ENCODE measurements around the gene DDIT4.

DNA sequence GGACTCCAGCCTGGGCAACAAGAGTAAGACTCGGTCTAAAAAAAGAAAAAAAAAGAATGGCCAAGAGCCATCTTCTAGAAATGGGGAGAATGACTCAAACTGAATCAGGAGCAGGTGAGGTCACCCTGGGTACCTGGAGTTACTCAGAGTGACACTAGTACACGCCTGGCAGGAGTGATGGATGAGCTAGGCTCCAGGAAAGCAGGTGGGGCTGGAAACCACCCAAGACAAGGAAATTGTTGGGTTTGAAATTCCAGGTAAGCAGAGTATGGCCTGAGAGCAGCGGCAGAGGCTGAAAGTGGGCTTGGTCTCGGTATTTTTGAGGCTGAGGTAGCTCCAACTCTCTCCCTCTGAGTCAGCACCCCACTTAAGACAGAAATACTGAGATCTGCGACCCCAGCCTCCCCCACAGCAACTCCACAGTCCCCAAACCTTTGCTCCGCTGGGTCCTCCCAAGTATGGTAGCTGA lies 18.5 kb downstream of the DDIT4 start:
- TF ChIP-seq, protein P1, sequence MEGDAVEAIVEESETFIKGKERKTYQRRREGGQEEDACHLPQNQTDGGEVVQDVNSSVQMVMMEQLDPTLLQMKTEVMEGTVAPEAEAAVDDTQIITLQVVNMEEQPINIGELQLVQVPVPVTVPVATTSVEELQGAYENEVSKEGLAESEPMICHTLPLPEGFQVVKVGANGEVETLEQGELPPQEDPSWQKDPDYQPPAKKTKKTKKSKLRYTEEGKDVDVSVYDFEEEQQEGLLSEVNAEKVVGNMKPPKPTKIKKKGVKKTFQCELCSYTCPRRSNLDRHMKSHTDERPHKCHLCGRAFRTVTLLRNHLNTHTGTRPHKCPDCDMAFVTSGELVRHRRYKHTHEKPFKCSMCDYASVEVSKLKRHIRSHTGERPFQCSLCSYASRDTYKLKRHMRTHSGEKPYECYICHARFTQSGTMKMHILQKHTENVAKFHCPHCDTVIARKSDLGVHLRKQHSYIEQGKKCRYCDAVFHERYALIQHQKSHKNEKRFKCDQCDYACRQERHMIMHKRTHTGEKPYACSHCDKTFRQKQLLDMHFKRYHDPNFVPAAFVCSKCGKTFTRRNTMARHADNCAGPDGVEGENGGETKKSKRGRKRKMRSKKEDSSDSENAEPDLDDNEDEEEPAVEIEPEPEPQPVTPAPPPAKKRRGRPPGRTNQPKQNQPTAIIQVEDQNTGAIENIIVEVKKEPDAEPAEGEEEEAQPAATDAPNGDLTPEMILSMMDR (conservative IDR thresholded peaks at IDR 0.05; ENCODE audit: low read depth, low read length), result no peak
- no peak for TF ChIP-seq EZH2 (IDR thresholded peaks at IDR 0.05; ENCODE audit: borderline replicate concordance, low read depth, low read length, poor library complexity, severe bottlenecking)

All from A673 (cell line).